HepG2 (cell line): ENCODE results near the gene PTPMT1. TPM values are rescaled to one million over a fixed set of nuclear protein-coding genes. Genes with fewer than 3 reads are reported as not detected.

Experiments
- ATAC-seq: fragments of 200-7000 bp; cut with Tn5 transposase; 3 replicates; pipeline ENCODE4 v1.9.1; 2020; ENCODE audit warnings: mild to moderate bottlenecking, moderate library complexity
- BruUV-seq: library from RNA; stranded (reverse); fragments of 400-500 nt; replicated peaks from 2 replicates; lab custom pipeline; 2021; lab: Mats Ljungman, UMichigan
- CTCF ChIA-PET: fragments of 300-600 bp; formaldehyde crosslinking; extraction: SDS; loops from one replicate; lab custom pipeline; 2021; ENCODE audit warnings: low total read pairs, inconsistent platforms, low intra/inter-chr PET ratio; lab: Yijun Ruan, JAX
- POLR2A ChIA-PET: fragments of 350-600 bp; sonication (Branson Sonifier 250); formaldehyde crosslinking; loops from one replicate; lab custom pipeline; 2020; ENCODE audit warnings: antibody characterized with exemption, inconsistent platforms; lab: Yijun Ruan, JAX
- DNase-seq: peaks from one replicate; pipeline ENCODE4 v3.0.0-alpha.2; 2015; ENCODE audit warnings: low spot score
- FAIRE-seq: peaks from 3 replicates; lab custom pipeline; 2011; peaks lifted over from hg19 to GRCh38; lab: Jason Lieb, UNC
- H2AFZ ChIP-seq: one replicate; pipeline ENCODE4 v1.6.1; 2011; ENCODE audit warnings: low read length, inconsistent platforms
- H3K27ac ChIP-seq: fragments of 300-600 bp; 3 replicates; pipeline ENCODE4 v1.8.0; 2011; ENCODE audit warnings: mixed run types, mild to moderate bottlenecking, mixed read lengths, low read length, inconsistent platforms; ENCODE audit not compliant: insufficient read depth; ENCODE audit errors: extremely low read length
- H3K27me3 ChIP-seq, 2 experiments: fragments of 200-600 bp in 1 of 2; 2 replicates in 1 of 2; 3 replicates in 1 of 2; pipeline versions ENCODE4 v1.6.0 to v1.8.0; 2011; ENCODE audit warnings: low read length in 2 of 2, mild to moderate bottlenecking in 2 of 2, moderate library complexity in 2 of 2, inconsistent platforms in 1 of 2; ENCODE audit not compliant: insufficient read depth in 2 of 2, control insufficient read depth in 1 of 2
- H3K36me3 ChIP-seq, 2 experiments: fragments of 200-600 bp in 1 of 2; replicated peaks in 1 of 2; 2 replicates in 1 of 2; 3 replicates in 1 of 2; pipeline versions ENCODE4 v1.5.1 to v1.8.0; 2011; ENCODE audit warnings: low read length in 2 of 2, inconsistent platforms in 1 of 2; ENCODE audit not compliant: insufficient read depth in 2 of 2, control insufficient read depth in 1 of 2
- H3K4me1 ChIP-seq: 2 replicates; pipeline ENCODE4 v1.5.1; 2012; ENCODE audit warnings: low read length, inconsistent platforms; ENCODE audit not compliant: insufficient read depth
- H3K4me2 ChIP-seq: 2 replicates; pipeline ENCODE4 v1.6.0; 2011; ENCODE audit warnings: low read depth, low read length, inconsistent platforms
- H3K4me3 ChIP-seq, 3 experiments: fragments of 200-600 bp in 1 of 3; sonication (generic), shearing (Covaris generic) in 1 of 3; replicated peaks in 1 of 3; 2 replicates each; pipeline ENCODE4 v1.5.1; 2011 to 2016; ENCODE audit warnings: low read length in 3 of 3, inconsistent platforms in 2 of 3, low read depth in 2 of 3, mild to moderate bottlenecking in 2 of 3, control low read depth in 1 of 3, mixed read lengths in 1 of 3; ENCODE audit not compliant: insufficient read depth in 1 of 3
- H3K79me2 ChIP-seq: one replicate; pipeline ENCODE4 v1.6.1; 2011; ENCODE audit warnings: low read length, inconsistent platforms; ENCODE audit not compliant: insufficient read depth
- H3K9ac ChIP-seq: 2 replicates; pipeline ENCODE4 v1.6.0; 2011; ENCODE audit warnings: mild to moderate bottlenecking, low read depth, low read length, inconsistent platforms; ENCODE audit not compliant: insufficient read depth
- H3K9me3 ChIP-seq: 2 replicates; pipeline ENCODE4 v1.5.1; 2012; ENCODE audit warnings: mild to moderate bottlenecking, low read length
- H4K20me1 ChIP-seq: 2 replicates; pipeline ENCODE4 v1.6.0; 2011; ENCODE audit warnings: inconsistent platforms, mild to moderate bottlenecking, low read length, moderate library complexity; ENCODE audit not compliant: insufficient read depth
- ARID4A ChIP-seq: sonication (generic); formaldehyde crosslinking; IDR thresholded peaks from 2 replicates; pipeline ENCODE4 v1.5.0; 2020; ENCODE audit warnings: mild to moderate bottlenecking, missing genetic modification reagents, borderline replicate concordance
- NFE2L2 ChIP-seq: fragments of 150-350 bp; IDR thresholded peaks from 2 replicates; pipeline ENCODE4 v1.6.1; 2014; ENCODE audit warnings: low read length
- SP5 ChIP-seq: IDR thresholded peaks from 2 replicates; pipeline ENCODE4 v1.6.1; 2016; ENCODE audit warnings: low read depth, borderline replicate concordance
- SSRP1 ChIP-seq: IDR thresholded peaks from 2 replicates; pipeline ENCODE4 v1.6.1; 2016; ENCODE audit warnings: control low read depth
- TOE1 ChIP-seq: sonication (generic); formaldehyde crosslinking; IDR thresholded peaks from 2 replicates; pipeline ENCODE4 v1.4.0; 2020; ENCODE audit warnings: mild to moderate bottlenecking, missing genetic modification reagents
- ZFP41 ChIP-seq: sonication (generic); formaldehyde crosslinking; IDR thresholded peaks from 2 replicates; pipeline ENCODE4 v1.4.0; 2020; ENCODE audit warnings: mild to moderate bottlenecking, missing genetic modification reagents, borderline replicate concordance
- ZNF564 ChIP-seq: sonication (generic); formaldehyde crosslinking; IDR thresholded peaks from 2 replicates; pipeline ENCODE4 v1.8.1; 2023; ENCODE audit warnings: mild to moderate bottlenecking, missing genetic modification reagents
- WGBS: methylation state at CpG from one replicate; pipeline ENCODE4 v1.1.6; 2017; ENCODE audit warnings: low lambda C conversion rate; 5-methylcytosine and 5-hydroxymethylcytosine counted together
- in situ Hi-C: cut with HindIII; loops from 2 replicates; pipeline ENCODE4 v1.10.0; 2017; ENCODE audit warnings: low pct_unique_long_range_greater_than_20kb; ENCODE audit not compliant: extremely low pct_ligation_motif_present
- intact Hi-C: fragments of 100-400 bp; cut with micrococcal nuclease; formaldehyde crosslinking; loops from one replicate; pipeline ENCODE4 v1.10.0; 2022; ENCODE audit not compliant: unreplicated experiment
- polyA plus RNA-seq, 8 experiments: library from polyadenylated mRNA; depleted of rRNA in 3 of 8; stranded (reverse) in 7 of 8; unstranded in 1 of 8; fragments of >200 nt; fragmentation: Illumina TruSeq in 4 of 8; extraction: Trizol in 4 of 8; gene quantifications; 2 replicates each; pipeline versions ENCODE4 v1.2.1 to v1.2.3, GENCODE V29; 2011 to 2016; ENCODE audit warnings: low read depth in 4 of 8, missing spikeins in 1 of 8, mixed read lengths in 1 of 8; ENCODE audit not compliant: insufficient read depth in 1 of 8
- total RNA-seq, 5 experiments: library from RNA; depleted of rRNA; stranded (reverse); fragments of >200 nt; fragmentation: Illumina TruSeq; extraction: Trizol; gene quantifications; 2 replicates each; pipeline ENCODE4 v1.2.3, GENCODE V29; 2016; ENCODE audit warnings: low read depth in 1 of 5

The PTPMT1 gene
- total and polyA plus RNA-seq, 2 of the 13 experiments (the other 11 are each of a cell fraction or from before 2014, with no cell fraction given): 55.6 to 129 TPM

- POLR2A ChIA-PET: interaction anchor here (1.1 kb wide), 1 partner anchor 24 kb away, joined by 4 read pairs; no protein-coding TSS in a partner anchor
- no peak overlapping the region for H3K27ac ChIP-seq
- DNase-seq (no peak), FAIRE-seq (no peak), ATAC-seq (no peak)
- BruUV-seq: no TSS peak
- H3K36me3 ChIP-seq: 0 out of 5 replicates have a peak, but pooled peaks cover 0 to 5% of the 10 kb centered on the region in 2 experiments
- CTCF ChIA-PET: no interaction called here
- no peak overlapping the region for H3K4me2 ChIP-seq
- intact Hi-C loops (no loop called here), in situ Hi-C loops (no loop called here)
- no peak overlapping the region for H2AFZ ChIP-seq
- peaks cover 69% of the 10 kb centered on the region for H3K4me1 ChIP-seq
- WGBS: 99% methylated on average over 3 of the region's 3 CpGs
- no peak for TF ChIP-seq SP5
- TF ChIP-seq ARID4A: no peak
- no peak for TF ChIP-seq TOE1 (CRISPR knock-in tag)
- no peak for TF ChIP-seq SSRP1 (CRISPR knock-in tag)
- TF ChIP-seq ZNF564: no peak
- TF ChIP-seq ZFP41: no peak
- peak; percentile 57 for TF ChIP-seq NFE2L2
- no peaks in the 10 kb centered on the region for H3K9me3 ChIP-seq
- peaks cover 87% of the 10 kb centered on the region for H3K79me2 ChIP-seq
- H3K4me3 ChIP-seq: no peak overlapping the region
- H4K20me1 ChIP-seq: peaks cover 67% of the 10 kb centered on the region
- no peak overlapping the region for H3K9ac ChIP-seq
- H3K27me3 ChIP-seq: no peaks in the 10 kb centered on the region
These were observed 49.2 kb upstream of the PTPMT1 start for GRCh38 chr11:47516155-47516554.
